ENCODE data around the gene MBP. TPM values are rescaled to one million over a fixed set of nuclear protein-coding genes. Genes with fewer than 3 reads are reported as not detected.

The MBP gene
- total and polyA plus RNA-seq, 2 donors (not counting 3 experiments of a cell fraction or from before 2014, with no cell fraction given), result 1.7 to 2.3 TPM

- dilution Hi-C loops (cut with MboI; ENCODE audit: extremely low pct_ligation_motif_present, low sequenced_read_pairs), result no loop called here
- ChIA-PET CTCF (interaction anchor here (1.1 to 1.4 kb wide), 2 partner anchors 76 to 147 kb away, joined by 3 to 4 read pairs; no protein-coding TSS in a partner anchor), POLR2A (no interaction called here)
- Histone ChIP-seq H3K79me2 (ENCODE audit: control insufficient read depth, insufficient read depth, low read length) (no peaks in the 10 kb centered on the region), H3K36me3 (ENCODE audit: control insufficient read depth in 2 of 2, extremely low read depth in 1 of 2, insufficient read depth in 2 of 2, low read length in 2 of 2) (no peaks in the 10 kb centered on the region), H3K4me1 (ENCODE audit: control insufficient read depth, extremely low read depth, insufficient read depth, low read length) (peaks cover 5% of the 10 kb centered on the region), H3K27ac (ENCODE audit: insufficient read depth, low read depth, low read length) (no peak overlapping the region), H4K20me1 (replicated peaks; ENCODE audit: control insufficient read depth, extremely low read depth, insufficient read depth, low read length) (no peaks in the 10 kb centered on the region), H3K27me3 (ENCODE audit: control insufficient read depth in 2 of 2, insufficient read depth in 2 of 2, low read length in 2 of 2) (no peaks in the 10 kb centered on the region), H3K9me1 (replicated peaks; ENCODE audit: control insufficient read depth, extremely low read depth, insufficient read depth, low read length) (no peaks in the 10 kb centered on the region), H3K4me2 (ENCODE audit: insufficient read depth, low read length) (no peak overlapping the region), H3K9me3 (replicated peaks; ENCODE audit: control insufficient read depth, insufficient read depth, low read length) (no peaks in the 10 kb centered on the region), H3K4me3 (replicated peaks in 1 of 3; ENCODE audit: insufficient read depth in 1 of 3, low read depth in 1 of 3, low read length in 3 of 3) (no peak overlapping the region), H3K9ac (replicated peaks; ENCODE audit: extremely low read depth, insufficient read depth, low read length) (no peak overlapping the region), H2AFZ (ENCODE audit: low read depth, low read length) (no peak overlapping the region)
- no TSS peak for BruUV-seq (replicated peaks)
- intact Hi-C loops (cut with micrococcal nuclease), result no loop called here
- peak; percentile 89 for FAIRE-seq
- TF ChIP-seq EZH2 (IDR thresholded peaks at IDR 0.05; ENCODE audit: borderline replicate concordance, low read depth, low read length, severe bottlenecking) (no peak), FOS (IDR thresholded peaks at IDR 0.05; ENCODE audit: borderline replicate concordance, insufficient read depth, low read length) (peak; percentile 86), JUN (IDR thresholded peaks at IDR 0.05; ENCODE audit: borderline replicate concordance, insufficient read depth, insufficient read length, low read depth) (peak; percentile 27)
- DNase-seq (ENCODE audit: low read depth, low spot score), result peak; percentile 44
These were observed 14.9 kb upstream of the MBP start for GRCh38 chr18:77147418-77147852.

- H3K36me3 ChIP-seq (ENCODE audit: control insufficient read depth in 2 of 2, extremely low read depth in 1 of 2, insufficient read depth in 2 of 2, low read length in 2 of 2), result no peaks in the 10 kb centered on the region
- ChIA-PET CTCF (interaction anchor here (1.1 to 1.6 kb wide), 3 partner anchors 61 to 146 kb away, joined by 3 to 4 read pairs (median 4); no protein-coding TSS in a partner anchor), POLR2A (no interaction called here)
- H2AFZ ChIP-seq (ENCODE audit: low read depth, low read length), result no peak overlapping the region
- H3K4me2 ChIP-seq (ENCODE audit: insufficient read depth, low read length), result no peak overlapping the region
- H3K9me3 ChIP-seq (replicated peaks; ENCODE audit: control insufficient read depth, insufficient read depth, low read length), result no peaks in the 10 kb centered on the region
- dilution Hi-C loops (cut with MboI; ENCODE audit: extremely low pct_ligation_motif_present, low sequenced_read_pairs) (no loop called here), intact Hi-C loops (cut with micrococcal nuclease) (no loop called here)
- H3K9ac ChIP-seq (replicated peaks; ENCODE audit: extremely low read depth, insufficient read depth, low read length), result no peak overlapping the region
- FAIRE-seq (no peak), DNase-seq (ENCODE audit: low read depth, low spot score) (no peak)
- H3K4me1 ChIP-seq (ENCODE audit: control insufficient read depth, extremely low read depth, insufficient read depth, low read length), result peaks cover 5% of the 10 kb centered on the region
- no peaks in the 10 kb centered on the region for H4K20me1 ChIP-seq (replicated peaks; ENCODE audit: control insufficient read depth, extremely low read depth, insufficient read depth, low read length)
- no peak overlapping the region for H3K4me3 ChIP-seq (replicated peaks in 1 of 3; ENCODE audit: insufficient read depth in 1 of 3, low read depth in 1 of 3, low read length in 3 of 3)
- no peaks in the 10 kb centered on the region for H3K79me2 ChIP-seq (ENCODE audit: control insufficient read depth, insufficient read depth, low read length)
- BruUV-seq (replicated peaks), result no TSS peak
- H3K27ac ChIP-seq (ENCODE audit: insufficient read depth, low read depth, low read length), result no peak overlapping the region
- TF ChIP-seq FOS (IDR thresholded peaks at IDR 0.05; ENCODE audit: borderline replicate concordance, insufficient read depth, low read length) (no peak), CTCF (IDR thresholded peaks at IDR 0.05; ENCODE audit: extremely low read depth in 1 of 2, insufficient read depth in 1 of 2, low read depth in 1 of 2, low read length in 2 of 2) (no peak), POLR2A (IDR thresholded peaks at IDR 0.05; ENCODE audit: low read depth, low read length) (no peak), JUN (IDR thresholded peaks at IDR 0.05; ENCODE audit: borderline replicate concordance, insufficient read depth, insufficient read length, low read depth) (no peak), EZH2 (IDR thresholded peaks at IDR 0.05; ENCODE audit: borderline replicate concordance, low read depth, low read length, severe bottlenecking) (no peak), MYC (IDR thresholded peaks at IDR 0.05; ENCODE audit: low read depth, low read length) (no peak), POLR2AphosphoS5 (IDR thresholded peaks at IDR 0.05; ENCODE audit: insufficient read depth, low read depth, low read length) (no peak), GATA2 (IDR thresholded peaks at IDR 0.05; ENCODE audit: insufficient read depth, insufficient read length, low read depth, low read length) (no peak)
- TF ChIP-seq, protein P1, sequence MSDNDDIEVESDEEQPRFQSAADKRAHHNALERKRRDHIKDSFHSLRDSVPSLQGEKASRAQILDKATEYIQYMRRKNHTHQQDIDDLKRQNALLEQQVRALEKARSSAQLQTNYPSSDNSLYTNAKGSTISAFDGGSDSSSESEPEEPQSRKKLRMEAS (IDR thresholded peaks at IDR 0.05; ENCODE audit: insufficient read depth, insufficient read length), result no peak
- H3K9me1 ChIP-seq (replicated peaks; ENCODE audit: control insufficient read depth, extremely low read depth, insufficient read depth, low read length), result no peaks in the 10 kb centered on the region
- H3K27me3 ChIP-seq (ENCODE audit: control insufficient read depth in 2 of 2, insufficient read depth in 2 of 2, low read length in 2 of 2), result no peaks in the 10 kb centered on the region
These were observed 13.9 kb upstream of the MBP start for GRCh38 chr18:77146249-77147080.

Data from endothelial cell of umbilical vein (primary cell).